ENCODE data around the gene GARRE1.
"Not testable (repeated sequence)": the region's sequence is repeated elsewhere in the genome, so short reads cannot be mapped to it uniquely, and the experiment has no call there.

GARRE1 gene

GRCh38 chr19:34231439-34231838 lies 22.9 kb upstream of the GARRE1 start:
- DNase-seq, result no peak

- DNase-seq, result no peak
These were observed 21.5 kb upstream of the GARRE1 start for GRCh38 chr19:34232566-34233481.

GRCh38 chr19:34235425-34235940 lies 18.9 kb upstream of the GARRE1 start:
- no peak for DNase-seq

- DNase-seq, result no peak
These were observed 18.0 kb upstream of the GARRE1 start for GRCh38 chr19:34236035-34236987.

- DNase-seq, result no peak
These were observed 17.1 kb upstream of the GARRE1 start for GRCh38 chr19:34237283-34237682.

GRCh38 chr19:34237939-34238338 lies 16.4 kb upstream of the GARRE1 start:
- DNase-seq, result no peak

- peak; percentile 80 for DNase-seq
These were observed 12.6 kb upstream of the GARRE1 start for GRCh38 chr19:34241513-34242337.

- DNase-seq, result not testable (repeated sequence)
These were observed 11.0 kb upstream of the GARRE1 start for GRCh38 chr19:34243138-34243875.

- no peak for DNase-seq
These were observed 10.3 kb upstream of the GARRE1 start for GRCh38 chr19:34243876-34244578.

GRCh38 chr19:34244611-34245299 lies 9.6 kb upstream of the GARRE1 start:
- peak; percentile 11 for DNase-seq

- no peak for DNase-seq
These were observed 8.0 kb upstream of the GARRE1 start for GRCh38 chr19:34246340-34246739.

GRCh38 chr19:34248941-34249340 lies 5.4 kb upstream of the GARRE1 start:
- no peak for DNase-seq

- DNase-seq, result not testable (repeated sequence)
These were observed 1.2 kb upstream of the GARRE1 start for GRCh38 chr19:34253167-34253566.

- not testable (repeated sequence) for DNase-seq
These were observed 691 bp upstream of the GARRE1 start for GRCh38 chr19:34253681-34254045.

GRCh38 chr19:34254698-34255432 lies 511 bp downstream of the GARRE1 start:
- no peak for DNase-seq

GRCh38 chr19:34255546-34255945 lies 1.2 kb downstream of the GARRE1 start:
- DNase-seq, result no peak

GRCh38 chr19:34256835-34257558 lies 2.6 kb downstream of the GARRE1 start:
- no peak for DNase-seq

- DNase-seq, result no peak
These were observed 3.2 kb downstream of the GARRE1 start for GRCh38 chr19:34257559-34257924.

Data from NCI-H1436 (cell line).